ENCODE results near the gene AAK1.
"Not testable (repeated sequence)": the region's sequence is repeated elsewhere in the genome, so short reads cannot be mapped to it uniquely, and the experiment has no call there.

Gene AAK1

GRCh38 chr2:69452687-69453086 lies 190.9 kb downstream of the AAK1 start:
- Histone ChIP-seq H3K9ac (ENCODE audit: low read length) (no peak overlapping the region), H3K9me3 (ENCODE audit: control insufficient read depth, insufficient read depth, low read depth, low read length) (no peaks in the 10 kb centered on the region), H3K4me1 (ENCODE audit: control insufficient read depth, insufficient read depth, low read length) (peaks cover 40% of the 10 kb centered on the region), H3K36me3 (ENCODE audit: control insufficient read depth, insufficient read depth, low read length) (no peaks in the 10 kb centered on the region), H3K27me3 (ENCODE audit: control insufficient read depth, insufficient read depth, low read length) (no peaks in the 10 kb centered on the region), H3K4me3 (ENCODE audit: low read depth, low read length) (no peak overlapping the region), H3K27ac (ENCODE audit: low read depth, low read length) (peak overlapping the region; percentile 64; the same call in 1 of the 2 replicates)

DNA sequence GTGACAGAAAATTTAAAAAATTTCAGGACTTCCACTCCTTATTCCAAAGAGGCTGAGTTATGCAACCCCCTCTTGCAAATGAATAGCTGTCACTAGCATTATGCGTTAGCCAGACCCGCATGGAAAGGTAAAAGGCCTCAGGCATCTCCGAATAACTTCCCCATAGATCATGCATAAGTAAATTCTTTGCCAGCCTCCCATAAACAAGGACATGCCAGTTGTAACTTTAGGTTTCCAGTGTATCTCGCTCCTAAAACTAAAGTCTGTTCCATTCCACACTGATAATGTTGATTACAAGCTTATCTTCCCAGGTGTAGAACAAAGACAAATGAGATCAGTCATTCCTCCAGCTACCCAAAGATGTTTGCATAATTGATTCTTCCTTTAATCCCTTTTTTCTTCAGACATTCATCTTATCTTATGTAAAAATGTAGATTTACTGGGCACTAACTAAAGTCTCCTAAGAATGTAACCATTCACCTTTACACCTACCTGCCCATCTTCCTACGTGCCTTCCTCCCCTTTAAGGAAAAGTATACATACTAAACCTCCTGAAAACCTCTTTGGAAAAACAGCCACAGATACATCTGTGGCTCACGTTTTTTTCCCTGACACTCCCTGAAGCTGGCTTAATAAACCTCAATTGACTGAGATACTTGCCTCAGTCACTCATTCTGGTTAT lies 192.7 kb downstream of the AAK1 start:
- Histone ChIP-seq H3K27me3 (ENCODE audit: control insufficient read depth, insufficient read depth, low read length) (no peaks in the 10 kb centered on the region), H3K36me3 (ENCODE audit: control insufficient read depth, insufficient read depth, low read length) (no peaks in the 10 kb centered on the region; the same call in 1 of the 2 replicates), H3K4me1 (ENCODE audit: control insufficient read depth, insufficient read depth, low read length) (peaks cover 40% of the 10 kb centered on the region), H3K9me3 (ENCODE audit: control insufficient read depth, insufficient read depth, low read depth, low read length) (0 out of 2 replicates have a peak, but pooled peaks cover 3% of the 10 kb centered on the region), H3K9ac (ENCODE audit: low read length) (peak overlapping the region; percentile 39), H3K27ac (ENCODE audit: low read depth, low read length) (peak overlapping the region; percentile 66; the same call in 1 of the 2 replicates), H3K4me3 (ENCODE audit: low read depth, low read length) (peak overlapping the region; percentile 19)

- Histone ChIP-seq H3K9me3 (ENCODE audit: control insufficient read depth, insufficient read depth, low read depth, low read length) (0 out of 2 replicates have a peak, but pooled peaks cover 3% of the 10 kb centered on the region), H3K36me3 (ENCODE audit: control insufficient read depth, insufficient read depth, low read length) (no peaks in the 10 kb centered on the region; the same call in 1 of the 2 replicates), H3K4me3 (ENCODE audit: low read depth, low read length) (no peak overlapping the region), H3K4me1 (ENCODE audit: control insufficient read depth, insufficient read depth, low read length) (peaks cover 42% of the 10 kb centered on the region), H3K27me3 (ENCODE audit: control insufficient read depth, insufficient read depth, low read length) (no peaks in the 10 kb centered on the region), H3K9ac (ENCODE audit: low read length) (peak overlapping the region; percentile 73), H3K27ac (ENCODE audit: low read depth, low read length) (peak overlapping the region; percentile 66; the same call in 1 of the 2 replicates)
Measured at GRCh38 chr2:69449906-69450305, 193.6 kb downstream of the AAK1 start.

DNA sequence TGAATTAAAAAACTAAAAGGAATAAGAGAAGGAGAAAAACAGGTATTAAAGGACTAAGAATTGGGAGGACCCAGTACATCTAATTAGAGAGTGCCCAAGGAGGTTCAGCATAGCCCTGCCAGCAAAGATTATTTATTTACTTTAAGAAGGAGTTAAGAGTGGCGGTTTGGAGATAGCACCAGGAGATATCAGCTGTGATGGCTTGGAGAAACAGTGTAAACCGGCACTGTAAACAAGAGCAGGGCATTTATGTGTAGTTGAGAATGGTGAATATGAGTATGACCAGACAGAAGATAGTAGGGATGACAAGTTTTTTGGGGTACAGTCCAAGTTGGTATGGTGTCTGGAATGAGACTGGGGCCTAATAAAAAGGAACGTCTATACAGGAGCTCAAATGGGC lies 199.9 kb downstream of the AAK1 start:
- not testable (repeated sequence) for H3K4me1 ChIP-seq (ENCODE audit: control insufficient read depth, insufficient read depth, low read length); H3K9me3 ChIP-seq (ENCODE audit: control insufficient read depth, insufficient read depth, low read depth, low read length); H3K27me3 ChIP-seq (ENCODE audit: control insufficient read depth, insufficient read depth, low read length); H3K27ac ChIP-seq (ENCODE audit: low read depth, low read length); H3K9ac ChIP-seq (ENCODE audit: low read length); H3K4me3 ChIP-seq (ENCODE audit: low read depth, low read length)
- H3K36me3 ChIP-seq (ENCODE audit: control insufficient read depth, insufficient read depth, low read length) = peaks cover 13% of the 10 kb centered on the region; the same call in 1 of the 2 replicates

DNA sequence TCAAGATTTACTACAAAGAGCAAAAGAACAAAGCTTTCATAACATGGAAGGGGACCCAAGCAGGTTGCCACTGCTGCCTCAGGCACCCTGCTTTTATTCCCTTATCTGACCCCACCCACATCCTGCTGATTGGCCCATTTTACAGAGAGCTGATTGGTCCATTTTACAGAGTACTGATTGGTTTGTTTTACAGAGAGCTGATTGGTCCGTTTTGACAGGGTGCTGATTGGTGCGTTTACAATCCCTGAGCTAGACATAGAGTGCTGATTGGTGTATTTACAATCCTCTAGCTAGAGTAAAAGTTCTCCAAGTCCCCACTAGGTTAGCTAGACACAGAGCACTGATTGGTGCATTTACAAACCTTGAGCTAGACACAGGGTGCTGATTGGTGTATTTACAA lies 204.0 kb downstream of the AAK1 start:
- H3K27ac ChIP-seq (ENCODE audit: low read depth, low read length); H3K36me3 ChIP-seq (ENCODE audit: control insufficient read depth, insufficient read depth, low read length); H3K9me3 ChIP-seq (ENCODE audit: control insufficient read depth, insufficient read depth, low read depth, low read length); H3K4me3 ChIP-seq (ENCODE audit: low read depth, low read length); H3K27me3 ChIP-seq (ENCODE audit: control insufficient read depth, insufficient read depth, low read length); H3K9ac ChIP-seq (ENCODE audit: low read length): not testable (repeated sequence)
- peaks cover 22% of the 10 kb centered on the region for H3K4me1 ChIP-seq (ENCODE audit: control insufficient read depth, insufficient read depth, low read length)

GRCh38 chr2:69438580-69438979 lies 205.0 kb downstream of the AAK1 start:
- no peak overlapping the region for H3K4me3 ChIP-seq (ENCODE audit: low read depth, low read length)
- peaks cover 22% of the 10 kb centered on the region for H3K4me1 ChIP-seq (ENCODE audit: control insufficient read depth, insufficient read depth, low read length)
- no peaks in the 10 kb centered on the region; the same call in 1 of the 2 replicates for H3K9me3 ChIP-seq (ENCODE audit: control insufficient read depth, insufficient read depth, low read depth, low read length)
- H3K27ac ChIP-seq (ENCODE audit: low read depth, low read length) = no peak overlapping the region
- H3K9ac ChIP-seq (ENCODE audit: low read length) = no peak overlapping the region
- no peaks in the 10 kb centered on the region for H3K27me3 ChIP-seq (ENCODE audit: control insufficient read depth, insufficient read depth, low read length)
- H3K36me3 ChIP-seq (ENCODE audit: control insufficient read depth, insufficient read depth, low read length) = peaks cover 9% of the 10 kb centered on the region; the same call in 1 of the 2 replicates

DNA sequence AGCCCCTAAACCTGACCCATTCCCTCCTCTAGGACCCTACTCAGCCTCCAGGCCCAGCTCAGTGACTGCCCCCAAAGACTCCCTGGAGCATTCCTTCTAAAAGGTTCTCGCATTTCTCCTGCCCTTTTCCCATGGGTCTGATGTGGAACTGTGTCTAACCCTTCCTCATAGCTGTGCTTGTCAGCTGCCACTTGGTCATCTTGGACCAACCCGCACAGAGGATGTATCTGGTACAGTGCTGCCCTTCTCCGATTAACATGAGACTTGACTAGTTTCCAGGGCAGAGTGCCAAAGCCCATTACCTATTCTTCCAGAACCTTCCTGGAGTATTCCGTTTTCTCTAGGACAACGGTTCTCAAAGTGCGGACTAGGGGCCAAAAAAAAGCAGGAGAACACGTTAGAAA lies 205.8 kb downstream of the AAK1 start:
- Histone ChIP-seq H3K27me3 (ENCODE audit: control insufficient read depth, insufficient read depth, low read length) (no peaks in the 10 kb centered on the region), H3K9me3 (ENCODE audit: control insufficient read depth, insufficient read depth, low read depth, low read length) (no peaks in the 10 kb centered on the region; the same call in 1 of the 2 replicates), H3K4me3 (ENCODE audit: low read depth, low read length) (peak overlapping the region; percentile 79), H3K4me1 (ENCODE audit: control insufficient read depth, insufficient read depth, low read length) (peaks cover 22% of the 10 kb centered on the region), H3K36me3 (ENCODE audit: control insufficient read depth, insufficient read depth, low read length) (peaks cover 9% of the 10 kb centered on the region; the same call in 1 of the 2 replicates), H3K9ac (ENCODE audit: low read length) (peak overlapping the region; percentile 92), H3K27ac (ENCODE audit: low read depth, low read length) (peak overlapping the region; percentile 67)

DNA sequence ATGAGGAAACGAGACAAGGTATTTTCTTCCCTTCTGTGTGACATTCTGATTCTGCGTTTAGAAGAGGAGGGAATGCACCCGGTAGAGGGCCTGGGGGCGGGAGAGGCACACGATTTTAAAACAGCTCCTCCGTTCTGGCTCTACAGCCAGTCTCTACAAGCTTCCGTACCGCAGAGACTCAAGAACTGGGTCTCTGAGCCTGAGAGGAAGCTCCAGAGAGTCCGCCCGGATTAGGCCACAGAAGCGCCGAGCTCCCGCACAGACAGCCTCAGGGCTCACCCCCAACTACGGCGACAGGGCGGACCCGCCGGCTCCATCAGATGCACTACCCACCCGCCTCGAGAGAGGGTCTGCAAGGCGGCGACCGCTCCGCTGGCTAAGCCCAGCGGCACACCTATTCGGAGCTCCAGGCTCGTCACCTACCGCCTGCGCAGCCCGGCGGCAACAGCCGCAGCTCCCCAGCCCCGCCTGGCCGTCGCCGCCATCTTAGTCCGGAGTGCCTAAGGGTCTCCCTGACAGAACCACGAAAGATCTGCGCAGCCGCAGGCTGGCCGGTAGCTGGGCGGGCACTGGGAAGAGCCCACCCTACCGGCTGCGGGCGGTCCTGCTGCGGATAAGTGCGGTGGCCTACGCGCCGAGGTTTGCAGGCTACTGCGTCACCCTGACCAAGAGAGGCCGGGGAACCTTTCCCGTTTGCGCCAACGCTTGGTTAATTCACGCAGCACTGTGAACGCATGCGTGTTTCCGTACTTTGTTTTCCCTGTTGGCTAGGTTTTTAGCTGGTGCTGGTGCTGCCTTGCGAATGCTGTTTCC lies 206.4 kb downstream of the AAK1 start, which contains the start of gene NFU1:
NFU1 (minus strand) TSS at position 498 of the 813 bp plus-strand sequence; CDS start at position 485, 13 bp downstream.
- peak within 1 kb of the TSS; percentile 67 for H3K27ac ChIP-seq (ENCODE audit: low read depth, low read length)
- H3K9ac ChIP-seq (ENCODE audit: low read length) = peak within 1 kb of the TSS; percentile 92
- peaks cover 22% of the 10 kb centered on the region for H3K4me1 ChIP-seq (ENCODE audit: control insufficient read depth, insufficient read depth, low read length)
- no peaks in the 10 kb centered on the region for H3K27me3 ChIP-seq (ENCODE audit: control insufficient read depth, insufficient read depth, low read length)
- H3K36me3 ChIP-seq (ENCODE audit: control insufficient read depth, insufficient read depth, low read length) = peaks cover 9% of the 10 kb centered on the region; the same call in 1 of the 2 replicates
- H3K9me3 ChIP-seq (ENCODE audit: control insufficient read depth, insufficient read depth, low read depth, low read length) = no peaks in the 10 kb centered on the region; the same call in 1 of the 2 replicates
- peak within 1 kb of the TSS; percentile 79 for H3K4me3 ChIP-seq (ENCODE audit: low read depth, low read length)

- peak overlapping the region; percentile 67 for H3K27ac ChIP-seq (ENCODE audit: low read depth, low read length)
- H3K9me3 ChIP-seq (ENCODE audit: control insufficient read depth, insufficient read depth, low read depth, low read length) = no peaks in the 10 kb centered on the region; the same call in 1 of the 2 replicates
- H3K9ac ChIP-seq (ENCODE audit: low read length) = peak overlapping the region; percentile 92
- H3K4me1 ChIP-seq (ENCODE audit: control insufficient read depth, insufficient read depth, low read length) = peaks cover 22% of the 10 kb centered on the region
- H3K4me3 ChIP-seq (ENCODE audit: low read depth, low read length) = peak overlapping the region; percentile 79
- peaks cover 12% of the 10 kb centered on the region; the same call in 1 of the 2 replicates for H3K36me3 ChIP-seq (ENCODE audit: control insufficient read depth, insufficient read depth, low read length)
- no peaks in the 10 kb centered on the region for H3K27me3 ChIP-seq (ENCODE audit: control insufficient read depth, insufficient read depth, low read length)
Measured at GRCh38 chr2:69436596-69436937, 207.0 kb downstream of the AAK1 start.

DNA sequence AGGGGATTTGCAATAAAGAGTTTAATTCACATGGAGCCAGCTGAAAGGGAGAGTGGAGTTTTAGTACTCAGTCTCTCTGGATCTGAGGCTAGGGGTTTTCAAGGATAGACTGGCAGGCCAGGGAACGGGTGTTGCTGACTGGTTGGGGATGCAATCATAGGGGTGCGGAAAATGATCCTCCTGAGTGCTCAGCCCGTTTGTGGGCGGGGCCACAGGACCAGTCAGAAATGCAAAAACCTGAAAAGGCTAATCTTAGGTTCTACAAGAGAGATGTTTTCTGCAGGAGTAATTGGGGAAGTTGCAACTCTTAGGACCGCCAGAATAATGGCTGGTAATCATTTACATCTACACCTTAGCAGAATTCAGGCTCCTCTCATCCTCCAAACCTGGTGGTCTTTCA lies 208.8 kb downstream of the AAK1 start:
- Histone ChIP-seq H3K27me3 (ENCODE audit: control insufficient read depth, insufficient read depth, low read length) (no peaks in the 10 kb centered on the region), H3K9me3 (ENCODE audit: control insufficient read depth, insufficient read depth, low read depth, low read length) (no peaks in the 10 kb centered on the region; the same call in 1 of the 2 replicates), H3K36me3 (ENCODE audit: control insufficient read depth, insufficient read depth, low read length) (peaks cover 23% of the 10 kb centered on the region), H3K9ac (ENCODE audit: low read length) (no peak overlapping the region), H3K4me3 (ENCODE audit: low read depth, low read length) (no peak overlapping the region), H3K27ac (ENCODE audit: low read depth, low read length) (no peak overlapping the region), H3K4me1 (ENCODE audit: control insufficient read depth, insufficient read depth, low read length) (peaks cover 22% of the 10 kb centered on the region)

Measured in HUES6 (cell line).